ENCODE results near the gene PYURF.
A peak's percentile ranks its signal among the peaks of the same experiment; 100 is the strongest.

- no peak for TF ChIP-seq EZH2 (IDR thresholded peaks at IDR 0.05; ENCODE audit: borderline replicate concordance, insufficient read depth, low read length, poor library complexity, severe bottlenecking)
- TF ChIP-seq CTCF (IDR thresholded peaks at IDR 0.05; ENCODE audit: poor library complexity, severe bottlenecking): peak; percentile 54
- no peak for TF ChIP-seq REST (IDR thresholded peaks at IDR 0.05; ENCODE audit: borderline replicate concordance)
- no peak for TF ChIP-seq POLR2AphosphoS5 (IDR thresholded peaks at IDR 0.05)
- peak; percentile 65 for TF ChIP-seq RAD21 (conservative IDR thresholded peaks at IDR 0.05)
- TF ChIP-seq SMC3 (conservative IDR thresholded peaks at IDR 0.05; ENCODE audit: poor library complexity): peak; percentile 70
- TF ChIP-seq EP300 (conservative IDR thresholded peaks at IDR 0.05; ENCODE audit: poor library complexity, severe bottlenecking): no peak
- no peak for TF ChIP-seq MXI1 (conservative IDR thresholded peaks at IDR 0.05; ENCODE audit: poor library complexity, severe bottlenecking)
These were observed 5.3 kb upstream of the PYURF start for GRCh38 chr4:88528861-88529260.
